HG03175 (cell line): ENCODE data around the gene ROBO1.
"Not testable (repeated sequence)": the region's sequence is repeated elsewhere in the genome, so short reads cannot be mapped to it uniquely, and the experiment has no call there.

Experiments
- ATAC-seq: cut with Tn5 transposase; IDR thresholded peaks from one replicate; pipeline ENCODE4 v1.9.1; 2021; ENCODE audit warnings: mild to moderate bottlenecking, moderate library complexity; ENCODE audit not compliant: unreplicated experiment

ROBO1 gene

DNA sequence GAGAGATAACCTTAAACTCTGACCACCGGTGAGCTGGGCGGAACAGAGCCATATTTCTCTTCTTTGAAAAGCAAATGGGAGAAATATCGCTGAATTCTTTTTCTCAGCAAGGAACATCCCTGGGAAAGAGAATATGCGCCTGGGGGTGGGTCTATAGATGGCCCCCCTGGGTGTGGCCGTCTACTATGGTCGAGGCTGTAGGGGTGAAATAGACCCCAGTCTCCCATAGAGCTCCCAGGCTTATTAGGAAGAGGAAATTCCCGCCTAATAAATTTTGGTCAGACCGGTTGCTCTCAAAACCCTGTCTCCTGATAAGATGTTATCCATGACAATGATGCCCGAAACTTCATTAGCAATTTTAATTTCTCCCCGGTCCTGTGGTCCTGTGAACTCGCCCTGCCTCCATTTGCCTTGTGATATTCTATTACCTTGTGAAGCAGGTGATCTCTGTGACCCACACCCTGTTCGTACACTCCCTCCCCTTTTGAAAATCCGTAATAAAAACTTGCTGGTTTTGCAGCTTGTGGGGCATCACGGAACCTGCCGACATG lies 441.9 kb downstream of the ROBO1 start:
- not testable (repeated sequence) for ATAC-seq

DNA sequence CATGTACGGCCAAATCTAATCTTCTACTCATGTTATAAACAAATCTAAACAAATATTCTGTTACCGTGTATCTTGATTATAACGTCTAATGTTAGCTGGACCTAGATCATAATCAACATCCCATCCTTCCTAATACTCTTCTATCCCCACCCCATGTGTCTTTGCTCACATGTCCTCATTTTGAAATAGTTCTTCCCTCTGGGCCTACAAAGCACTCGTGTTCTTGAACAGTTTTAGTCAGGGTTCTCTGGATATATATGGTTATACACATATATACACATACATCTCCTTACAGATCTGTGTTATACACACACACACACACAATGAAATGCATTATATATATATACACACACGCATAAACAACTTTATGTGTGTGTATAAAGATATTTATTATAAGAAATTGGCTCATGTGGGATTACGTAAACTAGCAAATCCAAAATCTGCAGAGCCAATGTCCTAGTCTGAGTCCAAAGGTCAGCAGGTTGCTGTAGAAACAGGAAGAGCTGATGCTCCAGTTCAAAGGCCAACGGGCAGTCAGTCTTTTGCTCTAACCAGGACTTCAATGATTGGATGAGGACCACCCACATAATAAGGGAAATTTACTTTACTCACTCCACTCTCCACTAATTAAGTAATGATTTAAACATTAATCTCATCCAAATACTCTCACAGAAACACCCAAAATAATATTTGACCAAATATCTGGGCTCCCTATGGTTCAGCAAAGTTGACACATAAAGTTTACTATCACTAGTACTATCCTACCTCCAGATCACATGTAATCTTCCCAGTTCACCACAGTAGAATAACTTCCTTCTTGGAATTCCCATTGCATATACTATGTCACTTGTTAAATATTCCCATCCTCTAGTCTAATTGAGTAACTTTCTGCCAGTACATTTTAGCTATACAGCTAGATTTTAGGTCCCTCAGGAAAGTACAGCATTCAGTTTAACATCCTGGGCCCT lies 450.0 kb downstream of the ROBO1 start:
- ATAC-seq, result no peak

- ATAC-seq, result no peak
These were observed 452.8 kb downstream of the ROBO1 start for GRCh38 chr3:79314962-79315361.

DNA sequence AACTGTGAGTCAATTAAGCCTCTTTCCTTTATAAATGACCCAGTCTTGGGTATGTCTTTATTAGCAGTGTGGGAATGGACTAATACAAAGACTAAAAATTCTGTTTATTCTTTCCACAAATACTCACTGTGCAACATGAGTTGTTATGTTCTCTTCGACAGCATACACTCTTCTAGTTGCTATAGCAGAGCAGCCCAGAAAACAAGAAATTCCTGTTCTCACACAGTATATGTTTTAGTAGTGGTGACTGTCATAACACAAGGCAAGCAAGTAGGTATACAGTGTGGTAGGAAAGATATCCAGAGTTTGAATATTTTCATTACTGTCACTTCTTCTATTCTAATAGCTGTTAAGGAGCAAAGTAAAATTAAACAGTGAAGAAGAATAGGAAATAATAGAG lies 453.3 kb downstream of the ROBO1 start:
- ATAC-seq, result no peak

DNA sequence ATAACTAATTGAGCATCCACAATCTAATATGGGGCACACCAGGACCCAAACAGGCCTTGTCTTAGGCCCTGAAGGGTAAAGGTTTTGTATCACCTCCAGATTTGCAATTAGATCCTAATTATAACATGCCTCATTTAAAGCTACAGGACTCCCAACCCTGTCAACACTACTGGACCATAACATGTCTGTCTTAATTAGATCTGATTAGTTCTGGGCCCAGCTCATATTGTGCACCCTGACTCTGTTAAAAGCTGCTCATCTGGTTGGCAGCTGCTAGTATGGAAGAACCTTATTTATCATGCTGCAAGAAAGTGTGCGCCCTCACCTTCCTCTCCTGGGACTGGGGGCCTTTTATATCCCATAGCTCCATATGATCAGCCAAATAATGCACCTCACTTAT lies 457.8 kb downstream of the ROBO1 start:
- ATAC-seq, result no peak

DNA sequence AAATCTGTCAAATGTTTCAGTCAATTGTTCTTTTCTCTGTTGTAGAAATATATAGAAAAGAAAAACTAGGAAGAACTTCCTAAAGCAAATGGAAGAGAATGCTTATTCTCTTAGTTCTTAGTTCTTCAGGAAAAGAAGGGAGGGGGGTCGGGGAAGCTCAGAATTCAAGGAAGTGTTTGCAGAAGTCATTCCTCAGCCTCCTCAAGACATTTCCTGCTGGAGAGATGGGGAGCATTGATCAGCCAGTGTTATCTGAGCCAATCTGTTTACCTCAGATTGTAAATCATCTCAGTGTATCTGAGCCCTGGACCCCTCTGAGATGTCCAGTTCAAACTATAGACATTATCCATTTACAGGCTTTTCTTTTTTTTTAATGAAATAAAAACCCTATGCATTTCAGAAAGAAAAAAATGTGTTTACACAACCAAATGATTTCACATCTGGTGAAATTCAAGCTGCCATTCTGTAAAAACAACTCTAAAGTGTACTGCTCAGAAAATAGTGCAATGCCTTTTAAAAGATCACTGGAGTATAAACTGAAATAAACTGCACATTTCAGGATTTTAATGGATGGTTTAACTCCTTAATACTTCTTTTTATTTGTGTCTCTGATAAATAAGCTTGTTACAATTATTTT lies 460.7 kb downstream of the ROBO1 start:
- no peak for ATAC-seq

- ATAC-seq, result not testable (repeated sequence)
These were observed 467.7 kb downstream of the ROBO1 start for GRCh38 chr3:79299949-79300635.

- no peak for ATAC-seq
These were observed 470.4 kb downstream of the ROBO1 start for GRCh38 chr3:79297245-79297960.

- ATAC-seq, result no peak
These were observed 480.9 kb downstream of the ROBO1 start for GRCh38 chr3:79286882-79287281.

DNA sequence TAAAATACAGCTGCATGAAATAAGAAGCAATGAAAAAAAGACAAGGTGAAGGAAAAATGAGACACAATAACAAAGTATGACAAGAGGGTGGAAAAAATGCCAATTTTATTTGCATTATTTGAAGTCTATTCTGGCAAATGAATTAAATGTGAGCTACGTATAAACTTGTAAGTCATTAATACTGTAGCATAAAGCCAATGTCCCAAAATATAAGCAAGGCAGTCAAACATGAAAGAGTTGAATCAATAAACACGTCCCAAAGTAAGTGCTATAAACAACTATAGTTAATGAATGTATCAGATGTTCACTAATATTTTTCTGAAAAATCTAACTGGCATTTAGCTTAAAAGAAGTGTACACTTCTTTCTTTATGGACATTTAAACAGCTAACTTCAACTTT lies 481.9 kb downstream of the ROBO1 start:
- no peak for ATAC-seq

DNA sequence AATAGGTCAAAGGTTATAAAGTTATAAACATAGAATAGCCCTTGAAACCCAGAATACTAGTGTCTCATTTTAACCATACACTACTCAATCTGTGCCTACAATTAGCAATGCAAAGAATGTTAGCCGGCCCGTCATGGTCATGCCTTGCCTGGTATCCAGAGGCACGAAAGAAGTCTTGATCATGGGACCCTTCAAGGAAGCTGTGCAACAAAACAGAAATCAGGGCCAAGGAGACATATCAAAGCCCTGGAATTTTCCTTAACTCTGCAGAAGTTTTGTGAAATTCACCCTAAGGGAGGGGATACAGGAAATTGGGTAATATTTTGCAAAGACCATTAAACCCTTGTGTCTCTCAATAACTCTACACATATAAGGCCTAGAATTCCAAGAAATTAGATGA lies 482.4 kb downstream of the ROBO1 start:
- ATAC-seq, result no peak

DNA sequence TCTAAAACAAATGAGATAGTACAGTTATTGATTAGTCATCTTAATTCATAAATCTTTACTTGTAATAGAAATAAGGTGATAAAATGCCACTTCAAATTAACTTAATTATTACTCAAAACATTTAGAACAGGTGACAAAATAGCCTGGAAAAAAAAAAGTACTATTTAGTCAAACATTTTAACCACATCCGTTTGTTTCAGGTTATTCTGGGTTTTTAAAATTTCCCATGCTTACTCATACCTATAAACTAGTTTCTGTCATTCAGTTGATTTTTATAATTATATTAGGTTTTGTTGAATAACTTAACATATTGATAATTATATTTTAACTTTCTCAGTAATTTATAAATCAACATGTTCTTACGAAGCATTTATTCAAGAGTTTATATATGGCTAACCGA lies 483.0 kb downstream of the ROBO1 start:
- ATAC-seq, result no peak

GRCh38 chr3:79278681-79279080 lies 489.1 kb downstream of the ROBO1 start:
- ATAC-seq, result no peak

DNA sequence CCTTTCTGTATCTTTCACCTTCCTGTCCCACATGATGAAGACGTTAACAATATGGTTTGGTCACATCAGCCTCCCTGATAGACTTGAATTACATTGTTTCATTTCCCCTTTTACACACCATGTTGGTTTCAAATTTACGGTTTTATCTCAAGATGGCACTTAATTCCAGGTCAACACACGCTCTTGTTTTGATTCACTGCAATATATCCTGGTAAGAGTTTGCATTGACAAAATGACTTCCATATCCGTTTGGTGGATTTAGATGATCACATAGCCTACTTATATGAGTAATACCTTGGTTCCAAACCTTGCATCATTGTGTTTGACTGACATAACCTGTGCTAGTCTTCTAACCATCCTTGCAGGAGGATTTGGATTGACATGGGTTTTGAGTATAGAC lies 499.4 kb downstream of the ROBO1 start:
- ATAC-seq, result no peak

DNA sequence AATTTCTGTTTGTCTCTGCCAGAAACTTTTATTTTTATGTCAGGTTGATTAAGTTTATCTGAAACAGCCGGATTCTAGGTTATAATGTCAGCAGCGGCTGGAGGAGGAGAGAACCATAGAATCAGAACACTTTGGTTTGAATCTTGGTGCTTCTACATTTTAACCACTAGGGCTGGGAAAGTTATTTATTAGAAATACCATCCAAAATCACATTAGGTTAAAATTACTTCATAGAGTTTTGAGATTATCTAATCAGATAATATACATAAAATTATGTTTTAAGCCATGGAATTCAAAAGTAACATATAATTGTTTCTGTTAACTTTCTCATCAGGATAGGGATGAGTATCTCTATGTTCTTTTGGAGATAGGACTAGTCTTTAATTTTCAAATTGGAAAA lies 502.9 kb downstream of the ROBO1 start:
- no peak for ATAC-seq

DNA sequence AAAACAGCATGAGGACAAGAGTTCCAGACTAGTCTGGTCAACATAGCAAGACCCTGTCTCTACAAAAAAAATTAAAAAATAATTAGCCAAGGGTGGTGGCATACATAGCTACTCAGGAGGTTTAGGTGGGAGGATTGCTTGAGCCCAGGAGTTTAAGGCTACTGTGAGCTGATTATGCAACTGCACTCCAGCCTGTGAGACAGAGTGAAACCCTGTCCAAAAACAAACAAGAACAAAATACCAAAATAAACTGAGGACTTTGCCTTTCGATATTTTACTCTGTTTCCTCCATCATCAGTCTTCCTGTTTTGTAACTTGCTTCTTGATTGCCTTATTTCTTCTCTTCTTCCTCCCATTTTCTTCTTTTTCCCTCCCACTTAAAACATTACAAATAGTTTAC lies 504.4 kb downstream of the ROBO1 start:
- no peak for ATAC-seq

DNA sequence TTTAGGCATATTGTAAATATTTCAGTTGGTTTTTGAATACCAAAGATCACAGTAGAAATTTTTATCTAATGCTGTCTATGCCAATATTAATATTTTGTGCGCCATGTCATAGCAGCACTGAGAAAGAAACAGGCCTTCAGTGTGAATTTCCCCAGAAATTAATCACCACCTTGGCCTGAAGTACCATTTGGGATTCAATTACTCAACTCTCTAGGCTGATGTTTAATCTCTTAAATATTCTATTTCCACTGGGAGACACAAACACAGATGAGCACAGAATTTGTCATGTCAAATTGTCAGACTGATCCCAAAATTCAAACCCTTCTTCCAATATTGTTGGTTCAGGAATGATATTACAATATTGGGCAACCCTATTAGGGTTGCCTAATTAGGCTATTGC lies 509.3 kb downstream of the ROBO1 start:
- no peak for ATAC-seq

DNA sequence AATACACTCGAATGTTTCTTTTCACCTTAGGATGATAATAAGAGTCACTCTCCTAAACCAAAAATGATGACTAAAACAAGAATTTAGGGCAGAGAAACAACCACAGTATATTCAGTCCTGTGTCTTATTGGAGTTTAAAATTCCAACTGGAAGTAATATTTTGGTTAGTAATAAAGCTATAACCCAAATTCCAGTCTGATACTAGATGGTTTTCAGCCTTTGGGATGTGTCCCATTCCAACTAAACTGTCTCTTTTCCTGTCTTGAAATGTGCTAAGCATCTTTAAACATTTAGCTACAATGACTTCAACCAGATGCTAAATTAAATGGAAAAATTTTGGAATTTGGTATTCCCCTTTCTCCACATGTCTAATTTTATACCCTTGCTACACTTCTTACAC lies 510.0 kb downstream of the ROBO1 start:
- no peak for ATAC-seq

- ATAC-seq, result no peak
These were observed 512.1 kb downstream of the ROBO1 start for GRCh38 chr3:79255702-79256101.

DNA sequence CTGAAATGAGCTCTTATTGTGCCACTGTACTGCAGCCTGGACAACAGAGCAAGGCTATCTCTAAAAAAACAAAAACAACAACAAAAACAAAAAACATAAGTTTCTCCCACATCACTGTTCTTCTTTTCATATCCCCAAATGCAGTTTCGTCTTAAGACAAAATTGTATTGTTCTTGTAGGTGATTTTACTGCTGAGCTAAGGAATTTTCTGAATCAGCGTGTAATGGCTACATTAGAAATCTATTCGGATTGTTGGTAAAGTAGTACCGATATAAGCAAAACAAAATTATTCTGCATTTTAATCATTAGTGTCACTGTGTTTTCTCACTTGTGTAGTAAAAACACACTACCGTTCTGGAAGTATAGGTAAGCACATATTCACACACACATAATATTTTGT lies 512.5 kb downstream of the ROBO1 start:
- ATAC-seq, result no peak

DNA sequence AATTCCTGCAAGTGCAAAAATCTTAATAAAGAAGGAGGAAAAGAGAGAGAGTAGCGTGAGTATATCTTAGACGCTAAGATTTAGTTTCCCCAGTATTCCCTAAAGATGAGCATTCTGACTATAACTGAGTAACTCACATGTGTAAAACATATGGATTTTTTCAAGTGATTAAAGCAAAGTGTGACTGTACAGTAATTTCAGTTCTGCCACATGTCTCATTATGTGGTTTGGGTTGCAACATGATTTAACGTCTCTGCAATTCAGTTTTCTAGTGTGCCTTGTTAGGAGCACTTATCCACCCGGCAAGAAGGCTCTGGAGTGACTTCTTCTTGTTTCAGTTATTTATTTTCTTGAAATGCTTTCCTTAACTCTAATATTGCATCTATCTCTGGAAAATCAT lies 514.1 kb downstream of the ROBO1 start:
- no peak for ATAC-seq
